Endothelial cell of umbilical vein (primary cell): ENCODE measurements around the gene BAZ1A. TPM values are rescaled to one million over a fixed set of nuclear protein-coding genes. Genes with fewer than 3 reads are reported as not detected.

Experiments used
- BruUV-seq: library from RNA; stranded (reverse); fragments of 400-500 nt; replicated peaks from 2 replicates; lab custom pipeline; 2021; lab: Mats Ljungman, UMichigan
- CTCF ChIA-PET: fragments of 300-600, 350-600 bp; sonication (Branson Sonifier 250); formaldehyde crosslinking; loops from one replicate; lab custom pipeline; 2021; ENCODE audit warnings: antibody characterized with exemption, inconsistent platforms; lab: Charles Lee
- POLR2A ChIA-PET: fragments of 300-600, 350-600 bp; sonication (Branson Sonifier 250); formaldehyde crosslinking; loops from one replicate; lab custom pipeline; 2021; ENCODE audit warnings: antibody characterized with exemption, inconsistent platforms; lab: Charles Lee
- DNase-seq: peaks from one replicate; pipeline ENCODE4 v3.0.0-alpha.2; 2011; ENCODE audit warnings: low read depth, low spot score
- FAIRE-seq: peaks from 2 replicates; lab custom pipeline; 2011; peaks lifted over from hg19 to GRCh38; lab: Jason Lieb, UNC
- H2AFZ ChIP-seq: 2 replicates; pipeline ENCODE4 v1.6.0; 2012; ENCODE audit warnings: low read depth, low read length, control low read depth, inconsistent platforms
- H3K27ac ChIP-seq: 2 replicates; pipeline ENCODE4 v1.5.1; 2011; ENCODE audit warnings: low read depth, mild to moderate bottlenecking, control low read depth, low read length, moderate library complexity; ENCODE audit not compliant: insufficient read depth
- H3K27me3 ChIP-seq, 2 experiments: 2 replicates each; pipeline versions ENCODE4 v1.6.0 to v1.6.1; 2011; ENCODE audit warnings: low read length in 2 of 2, mixed read lengths in 1 of 2; ENCODE audit not compliant: control insufficient read depth in 2 of 2, insufficient read depth in 2 of 2
- H3K36me3 ChIP-seq, 2 experiments: 2 replicates in 1 of 2; 3 replicates in 1 of 2; pipeline ENCODE4 v1.5.1; 2011; ENCODE audit warnings: low read length in 2 of 2, mild to moderate bottlenecking in 1 of 2, moderate library complexity in 1 of 2; ENCODE audit not compliant: control insufficient read depth in 2 of 2, insufficient read depth in 2 of 2; ENCODE audit errors: extremely low read depth in 1 of 2
- H3K4me1 ChIP-seq: 3 replicates; pipeline ENCODE4 v1.5.1; 2011; ENCODE audit warnings: mild to moderate bottlenecking, low read length; ENCODE audit not compliant: control insufficient read depth, insufficient read depth; ENCODE audit errors: extremely low read depth
- H3K4me2 ChIP-seq: 2 replicates; pipeline ENCODE4 v1.6.1; 2011; ENCODE audit warnings: low read length, control low read depth, mixed read lengths; ENCODE audit not compliant: insufficient read depth
- H3K4me3 ChIP-seq, 3 experiments: fragments of 200-600 bp in 1 of 3; sonication (generic), shearing (Covaris generic) in 1 of 3; replicated peaks in 1 of 3; 2 replicates each; pipeline ENCODE4 v1.5.1; 2011 to 2016; ENCODE audit warnings: control low read depth in 3 of 3, low read length in 3 of 3, mild to moderate bottlenecking in 2 of 3, inconsistent platforms in 1 of 3, low read depth in 1 of 3, moderate library complexity in 1 of 3; ENCODE audit not compliant: insufficient read depth in 1 of 3
- H3K79me2 ChIP-seq: 2 replicates; pipeline ENCODE4 v1.6.0; 2012; ENCODE audit warnings: low read length, inconsistent platforms; ENCODE audit not compliant: control insufficient read depth, insufficient read depth
- H3K9ac ChIP-seq: replicated peaks from 2 replicates; pipeline ENCODE3; 2011; ENCODE audit warnings: low read length, control low read depth; ENCODE audit not compliant: insufficient read depth; ENCODE audit errors: extremely low read depth
- H3K9me1 ChIP-seq: replicated peaks from 3 replicates; pipeline ENCODE4 v1.6.0; 2011; ENCODE audit warnings: mild to moderate bottlenecking, low read length; ENCODE audit not compliant: control insufficient read depth, insufficient read depth; ENCODE audit errors: extremely low read depth
- H3K9me3 ChIP-seq: replicated peaks from 2 replicates; pipeline ENCODE4 v1.5.1; 2012; ENCODE audit warnings: low read length, inconsistent platforms; ENCODE audit not compliant: control insufficient read depth, insufficient read depth
- H4K20me1 ChIP-seq: replicated peaks from 2 replicates; pipeline ENCODE3; 2011; ENCODE audit warnings: mild to moderate bottlenecking, low read length; ENCODE audit not compliant: control insufficient read depth, insufficient read depth; ENCODE audit errors: extremely low read depth
- CTCF ChIP-seq, 2 donors: IDR thresholded peaks; 1 replicate in 1 of 2; 2 replicates in 1 of 2; pipeline ENCODE4 v1.5.1; 2011; ENCODE audit warnings: low read length in 2 of 2, mild to moderate bottlenecking in 2 of 2, moderate library complexity in 2 of 2, control low read depth in 1 of 2, inconsistent platforms in 1 of 2, low read depth in 1 of 2; ENCODE audit not compliant: insufficient read depth in 1 of 2; ENCODE audit errors: extremely low read depth in 1 of 2
- FOS ChIP-seq: IDR thresholded peaks from 2 replicates; pipeline ENCODE4 v1.6.1; 2011; ENCODE audit warnings: mild to moderate bottlenecking, low read length, moderate library complexity, borderline replicate concordance; ENCODE audit not compliant: insufficient read depth
- GATA2 ChIP-seq: IDR thresholded peaks from 2 replicates; pipeline ENCODE4 v1.7.0; 2011; ENCODE audit warnings: low read depth, mild to moderate bottlenecking, moderate library complexity, mixed read lengths, low read length; ENCODE audit not compliant: insufficient read length, insufficient read depth
- JUN ChIP-seq: IDR thresholded peaks from 2 replicates; pipeline ENCODE4 v1.6.1; 2011; ENCODE audit warnings: borderline replicate concordance, low read depth; ENCODE audit not compliant: insufficient read length, insufficient read depth
- MAX ChIP-seq: IDR thresholded peaks from 2 replicates; pipeline ENCODE4 v1.6.1; 2011; ENCODE audit not compliant: insufficient read depth, insufficient read length
- MYC ChIP-seq: IDR thresholded peaks from one replicate; pipeline ENCODE4 v1.6.1; 2011; ENCODE audit warnings: mild to moderate bottlenecking, low read depth, low read length
- POLR2AphosphoS5 ChIP-seq: IDR thresholded peaks from 2 replicates; pipeline ENCODE4 v1.6.1; 2012; ENCODE audit warnings: low read depth, mild to moderate bottlenecking, control low read depth, low read length, moderate library complexity; ENCODE audit not compliant: insufficient read depth
- dilution Hi-C: fragments of 300-500 bp; cut with MboI; formaldehyde crosslinking; loops from one replicate; pipeline ENCODE4 v1.15.0; 2019; ENCODE audit warnings: low sequenced_read_pairs; ENCODE audit not compliant: extremely low pct_ligation_motif_present
- intact Hi-C: fragments of 100-400 bp; cut with micrococcal nuclease; formaldehyde crosslinking; loops from one replicate; pipeline ENCODE4 v1.10.0; 2022
- polyA plus RNA-seq, 4 experiments: library from polyadenylated mRNA; depleted of rRNA in 3 of 4; stranded (reverse) in 3 of 4; unstranded in 1 of 4; fragments of >200 nt; gene quantifications; 2 replicates each; pipeline versions ENCODE4 v1.2.1 to v1.2.3, GENCODE V29; 2011 to 2012; ENCODE audit warnings: missing spikeins in 1 of 4
- total RNA-seq: library from RNA; stranded (reverse); gene quantifications from 2 replicates; pipeline ENCODE4 v1.2.3, GENCODE V29; 2021

The BAZ1A gene
- total and polyA plus RNA-seq, 2 donors (not counting 3 experiments of a cell fraction or from before 2014, with no cell fraction given): 15.2 to 52.1 TPM

GRCh38 chr14:34775342-34775741 lies 99.8 kb downstream of the BAZ1A start:
- intact Hi-C loops (no loop called here), dilution Hi-C loops (no loop called here)
- TF ChIP-seq POLR2AphosphoS5 (no peak), MAX (no peak), JUN (no peak), GATA2 (no peak), MYC (no peak)
- H3K4me3 ChIP-seq: no peak overlapping the region
- no peak overlapping the region for H3K4me2 ChIP-seq
- H3K9ac ChIP-seq: no peak overlapping the region
- H3K36me3 ChIP-seq: peaks cover 3 to 15% of the 10 kb centered on the region in 2 experiments
- H3K79me2 ChIP-seq: no peaks in the 10 kb centered on the region
- ChIA-PET CTCF (interaction anchor here (1.4 kb wide), 1 partner anchor 8 kb away, joined by 3 read pairs; no protein-coding TSS in a partner anchor), POLR2A (no interaction called here)
- no peak overlapping the region for H3K27ac ChIP-seq
- no peaks in the 10 kb centered on the region for H4K20me1 ChIP-seq
- peaks cover 6% of the 10 kb centered on the region for H3K4me1 ChIP-seq
- DNase-seq: no peak
- H3K27me3 ChIP-seq: no peaks in the 10 kb centered on the region
- no peak overlapping the region for H2AFZ ChIP-seq
- no TSS peak for BruUV-seq
- no peaks in the 10 kb centered on the region for H3K9me1 ChIP-seq
- no peaks in the 10 kb centered on the region for H3K9me3 ChIP-seq
- no peak for FAIRE-seq

GRCh38 chr14:34770901-34771300 lies 104.3 kb downstream of the BAZ1A start:
- Histone ChIP-seq H3K9me3 (no peaks in the 10 kb centered on the region), H3K27ac (no peak overlapping the region), H3K9ac (no peak overlapping the region), H4K20me1 (no peaks in the 10 kb centered on the region), H3K36me3 (peaks cover 0 to 10% of the 10 kb centered on the region in 2 experiments), H2AFZ (no peak overlapping the region), H3K4me3 (no peak overlapping the region), H3K9me1 (no peaks in the 10 kb centered on the region), H3K4me2 (no peak overlapping the region), H3K4me1 (no peaks in the 10 kb centered on the region), H3K79me2 (no peaks in the 10 kb centered on the region), H3K27me3 (no peaks in the 10 kb centered on the region)
- dilution Hi-C loops (no loop called here), intact Hi-C loops (no loop called here)
- no peak for DNase-seq
- TF ChIP-seq FOS (no peak), MYC (no peak), GATA2 (no peak), POLR2AphosphoS5 (no peak), CTCF (IDR thresholded peaks at IDR 0.05; ENCODE audit: extremely low read depth in 1 of 2, insufficient read depth in 1 of 2, low read depth in 1 of 2, low read length in 2 of 2) (no peak)
- POLR2A ChIA-PET: no interaction called here
- CTCF ChIA-PET: interaction anchor here (1.8 kb wide), 1 partner anchor 48 kb away, joined by 4 read pairs; no protein-coding TSS in a partner anchor
- no TSS peak for BruUV-seq
- FAIRE-seq: no peak
